ENCODE results near the gene STK39.

Gene STK39

GRCh38 chr2:168157070-168157469 is 90.3 kb downstream of the STK39 start:
- TF ChIP-seq GATA2 (IDR thresholded peaks at IDR 0.05; ENCODE audit: low read depth, low read length) (no peak), GATA3 (IDR thresholded peaks at IDR 0.05; ENCODE audit: low read depth, low read length) (no peak)

GRCh38 chr2:168156661-168157060 is 90.7 kb downstream of the STK39 start:
- TF ChIP-seq GATA2 (IDR thresholded peaks at IDR 0.05; ENCODE audit: low read depth, low read length): no peak
- no peak for TF ChIP-seq GATA3 (IDR thresholded peaks at IDR 0.05; ENCODE audit: low read depth, low read length)

GRCh38 chr2:168155680-168156079 is 91.7 kb downstream of the STK39 start:
- TF ChIP-seq GATA2 (IDR thresholded peaks at IDR 0.05; ENCODE audit: low read depth, low read length) (no peak), GATA3 (IDR thresholded peaks at IDR 0.05; ENCODE audit: low read depth, low read length) (no peak)

DNA sequence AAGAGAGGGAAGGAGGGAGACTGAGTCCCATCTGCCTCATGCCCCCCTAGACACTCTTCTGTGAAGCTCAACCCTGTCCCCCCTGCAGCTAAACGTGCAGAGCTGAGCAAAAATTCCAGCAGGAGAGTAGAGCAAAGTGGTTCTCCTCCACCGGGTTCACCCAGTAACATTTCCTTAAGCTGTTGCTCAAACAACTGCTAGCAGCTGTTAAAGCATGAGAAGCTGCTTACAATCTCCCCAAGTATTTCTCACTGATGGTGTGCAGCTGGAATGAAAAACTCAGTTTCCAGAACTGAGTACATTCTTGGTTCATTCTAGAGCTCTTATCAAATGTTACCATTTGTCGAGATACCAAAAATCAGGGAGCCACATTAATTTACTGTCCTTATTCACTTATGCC is 92.3 kb downstream of the STK39 start:
- no peak for TF ChIP-seq GATA3 (IDR thresholded peaks at IDR 0.05; ENCODE audit: low read depth, low read length)
- no peak for TF ChIP-seq GATA2 (IDR thresholded peaks at IDR 0.05; ENCODE audit: low read depth, low read length)

GRCh38 chr2:168152902-168153530 is 94.4 kb downstream of the STK39 start:
- TF ChIP-seq GATA3 (IDR thresholded peaks at IDR 0.05; ENCODE audit: low read depth, low read length) (no peak), GATA2 (IDR thresholded peaks at IDR 0.05; ENCODE audit: low read depth, low read length) (no peak)

DNA sequence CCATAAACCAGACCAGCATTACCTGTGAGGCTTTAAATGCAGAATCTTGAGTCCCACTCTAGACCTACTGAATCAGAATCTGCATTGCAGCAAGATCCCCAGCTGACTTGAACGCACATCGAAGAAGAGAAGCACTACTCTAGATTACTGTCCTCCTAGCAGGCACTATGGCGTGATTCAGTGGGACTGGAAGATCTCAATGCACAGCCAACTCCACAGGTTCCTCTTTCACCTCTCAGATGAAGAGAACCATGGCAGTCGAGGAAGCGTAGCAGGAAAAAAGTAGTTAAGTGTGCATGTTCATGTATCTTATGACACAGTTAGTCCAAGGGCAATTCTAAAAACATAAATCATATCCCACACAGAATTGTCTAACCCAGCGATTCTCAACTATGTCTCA is 97.4 kb downstream of the STK39 start:
- TF ChIP-seq GATA3 (IDR thresholded peaks at IDR 0.05; ENCODE audit: low read depth, low read length) (no peak), GATA2 (IDR thresholded peaks at IDR 0.05; ENCODE audit: low read depth, low read length) (no peak)

DNA sequence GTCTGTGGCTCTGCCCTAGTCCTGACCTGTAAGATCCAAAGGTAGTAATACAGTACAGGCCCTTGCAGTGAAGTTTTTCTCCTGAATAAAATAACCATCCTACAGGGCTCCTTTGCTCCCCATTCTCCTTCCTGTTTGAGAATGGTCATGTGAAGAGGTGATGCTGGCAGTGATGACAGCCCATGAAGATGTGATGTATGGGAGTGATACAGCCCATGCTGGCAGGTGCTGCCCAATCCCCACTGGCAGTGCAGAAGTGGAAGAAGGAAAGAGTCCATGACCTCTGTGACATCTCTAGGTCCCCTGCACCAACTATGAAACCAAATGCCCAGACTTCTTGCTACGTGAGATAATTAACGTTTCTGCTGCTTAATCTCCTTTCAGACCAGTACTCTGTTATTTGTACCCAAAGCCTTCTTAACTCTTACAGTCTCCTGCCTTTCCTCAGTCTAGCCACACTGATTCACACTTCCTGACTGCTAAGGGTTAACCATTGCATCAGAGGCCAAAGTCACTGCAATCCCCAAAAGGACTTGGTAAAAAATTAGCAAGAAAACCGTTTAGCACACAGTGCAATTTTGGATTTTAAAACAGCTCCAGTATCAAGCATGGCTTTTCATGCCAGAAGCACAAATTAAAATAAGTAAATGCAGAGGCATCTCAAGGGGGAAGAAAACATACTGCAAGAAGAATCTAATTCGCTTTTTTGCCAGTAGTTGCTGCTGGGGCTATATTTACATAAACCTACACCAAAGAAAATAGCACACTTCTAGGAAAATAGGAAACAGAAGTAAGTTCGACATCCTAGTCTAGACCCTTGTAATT is 98.0 kb downstream of the STK39 start:
- TF ChIP-seq GATA3 (IDR thresholded peaks at IDR 0.05; ENCODE audit: low read depth, low read length) (no peak), GATA2 (IDR thresholded peaks at IDR 0.05; ENCODE audit: low read depth, low read length) (no peak)

- 0 out of 2 replicates have a peak, but pooled peaks have one; percentile 17 for TF ChIP-seq GATA3 (IDR thresholded peaks at IDR 0.05; ENCODE audit: low read depth, low read length)
- no peak for TF ChIP-seq GATA2 (IDR thresholded peaks at IDR 0.05; ENCODE audit: low read depth, low read length)
Measured at GRCh38 chr2:168147830-168148794, 99.3 kb downstream of the STK39 start.

- TF ChIP-seq GATA3 (IDR thresholded peaks at IDR 0.05; ENCODE audit: low read depth, low read length): no peak
- TF ChIP-seq GATA2 (IDR thresholded peaks at IDR 0.05; ENCODE audit: low read depth, low read length): no peak
Measured at GRCh38 chr2:168146892-168147810, 100.2 kb downstream of the STK39 start.

DNA sequence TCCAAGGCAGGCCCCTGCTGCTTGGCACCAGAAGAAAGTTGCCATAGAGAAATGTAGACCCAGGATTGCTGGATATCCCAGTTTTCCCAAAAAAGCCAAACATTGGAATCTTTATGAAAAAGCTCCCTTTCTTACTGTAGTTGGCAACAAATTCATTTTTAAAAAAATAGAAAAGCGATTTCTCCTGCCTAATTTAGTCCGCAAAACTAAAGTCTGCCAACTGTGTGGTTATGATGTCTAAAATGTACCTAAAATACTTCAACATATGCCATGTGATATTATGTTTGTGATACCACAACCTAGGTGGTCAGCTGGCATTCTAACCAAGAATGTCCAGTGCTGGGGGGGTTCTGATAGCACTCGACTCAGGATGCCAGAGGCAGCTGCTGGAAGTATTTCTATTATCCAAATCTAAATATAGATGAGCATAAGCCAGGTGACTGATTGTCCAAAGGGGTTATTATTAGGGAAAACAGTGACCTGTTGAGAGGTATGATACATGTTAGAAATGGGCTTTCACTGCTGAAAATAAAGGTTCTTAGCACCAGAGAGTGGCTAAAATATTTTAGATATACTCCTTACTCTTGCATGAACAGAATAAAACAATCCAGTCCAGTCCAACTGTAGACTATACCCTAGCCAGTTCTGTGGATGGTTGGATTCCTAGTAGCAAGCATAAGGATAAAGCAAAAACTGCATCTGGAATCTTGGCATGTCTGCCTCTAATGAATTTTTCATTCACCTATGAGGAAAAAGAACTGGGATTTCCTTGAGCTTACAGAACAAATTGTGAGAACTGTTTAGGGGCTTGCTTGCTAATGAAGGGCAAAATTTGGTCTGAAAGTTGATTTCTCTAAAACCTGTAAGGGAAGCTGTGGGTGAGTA is 101.7 kb downstream of the STK39 start:
- TF ChIP-seq GATA3 (IDR thresholded peaks at IDR 0.05; ENCODE audit: low read depth, low read length): no peak
- no peak for TF ChIP-seq GATA2 (IDR thresholded peaks at IDR 0.05; ENCODE audit: low read depth, low read length)

GRCh38 chr2:168145011-168145410 is 102.4 kb downstream of the STK39 start:
- TF ChIP-seq GATA3 (IDR thresholded peaks at IDR 0.05; ENCODE audit: low read depth, low read length) (no peak), GATA2 (IDR thresholded peaks at IDR 0.05; ENCODE audit: low read depth, low read length) (no peak)

DNA sequence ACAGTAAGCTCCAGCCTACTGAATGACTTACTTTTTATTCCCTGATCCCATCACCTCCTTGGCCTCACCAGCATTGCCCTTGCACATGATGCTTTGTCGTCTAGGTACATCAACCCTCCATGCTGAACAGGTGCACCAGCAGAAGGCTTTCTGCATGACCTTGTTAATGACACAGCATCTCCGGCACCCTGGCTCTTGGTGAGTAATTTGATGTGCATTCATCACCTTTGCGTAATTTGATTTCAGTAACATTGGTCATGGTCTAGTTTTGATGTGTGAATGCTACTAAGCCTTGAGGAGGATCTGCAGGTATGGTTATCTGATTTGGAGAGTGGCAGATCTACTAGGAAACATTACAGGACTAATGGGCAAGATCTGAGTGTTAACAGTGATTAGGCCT is 103.6 kb downstream of the STK39 start:
- no peak for TF ChIP-seq GATA2 (IDR thresholded peaks at IDR 0.05; ENCODE audit: low read depth, low read length)
- TF ChIP-seq GATA3 (IDR thresholded peaks at IDR 0.05; ENCODE audit: low read depth, low read length): no peak

Measured in SH-SY5Y (cell line).